ENCODE data around the gene CCDC90B. TPM values are rescaled to one million over a fixed set of nuclear protein-coding genes. Genes with fewer than 3 reads are reported as not detected.

CCDC90B gene
- total and polyA plus RNA-seq, 10 of the 15 experiments (the other 5 are each of a cell fraction or from before 2014, with no cell fraction given): 33.2 to 91.5 (median 59.2) TPM

DNA sequence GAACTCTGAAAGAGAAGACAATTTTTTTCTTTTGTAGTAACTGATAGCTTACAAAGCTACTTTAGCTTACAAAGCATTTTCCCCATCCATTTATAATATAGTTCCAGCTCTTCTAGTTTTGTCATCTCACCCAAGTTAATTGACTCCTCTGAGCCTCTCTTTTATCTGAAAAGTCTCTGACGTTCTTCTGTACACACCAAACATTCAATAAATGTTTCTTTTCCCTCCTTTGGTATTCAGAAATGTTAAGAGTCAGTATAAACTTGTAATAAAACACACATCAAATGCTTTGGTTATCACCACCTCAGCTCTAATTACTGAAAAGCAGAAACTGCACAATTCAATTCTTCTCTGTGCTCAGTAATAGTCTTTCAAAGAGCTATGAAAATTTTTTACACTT is 5.9 kb downstream of the CCDC90B start:
- intact Hi-C loops (cut with micrococcal nuclease; ENCODE audit: unreplicated experiment): loop anchor here (10.0 kb wide), 1 partner anchor 695 kb away; no protein-coding TSS in a partner anchor
- ChIA-PET POLR2A (interaction anchor here (0.7 to 1.4 kb wide), 2 partner anchors 247 to 396 kb away, joined by 3 read pairs; no protein-coding TSS in a partner anchor), CTCF (interaction anchor here (0.6 to 3.4 kb wide), 4 partner anchors 10 to 143 kb away, joined by 3 to 25 read pairs (median 8); no protein-coding TSS in a partner anchor), SMC1A (ENCODE audit: uncharacterized antibody, unreplicated experiment) (interaction anchor here (0.5 to 5.0 kb wide), 5 partner anchors 10 to 129 kb away, joined by 3 to 24 read pairs (median 4); no protein-coding TSS in a partner anchor), RAD21 (ENCODE audit: unreplicated experiment) (interaction anchor here (0.6 to 4.6 kb wide), 4 partner anchors 12 to 535 kb away, joined by 3 to 17 read pairs (median 3); no protein-coding TSS in a partner anchor)
- peaks cover 28% of the 10 kb centered on the region for H3K79me2 ChIP-seq (ENCODE audit: control insufficient read depth, insufficient read depth, low read length)
- H3K36me3 ChIP-seq (ENCODE audit: control insufficient read depth in 2 of 2, insufficient read depth in 2 of 2, low read length in 1 of 2): peaks cover 0 to 13% of the 10 kb centered on the region in 2 experiments; a peak in 2 of 4 replicates
- DNase-seq (ENCODE audit: low read depth, low spot score): no peak
- no peak for FAIRE-seq
- H3K27me3 ChIP-seq (replicated peaks in 1 of 2; ENCODE audit: control insufficient read depth in 2 of 2, insufficient read depth in 2 of 2, low read length in 1 of 2): no peaks in the 10 kb centered on the region
- H2AFZ ChIP-seq (ENCODE audit: control insufficient read depth, low read depth, low read length): no peak overlapping the region
- in situ Hi-C loops (cut with MboI): loop anchor here (10.0 kb wide), 1 partner anchor 375 kb away; the partner anchor contains the start of genes DDIAS and PRCP
- H3K27ac ChIP-seq (ENCODE audit: control insufficient read depth, insufficient read depth): no peak overlapping the region
- BruUV-seq (replicated peaks): no TSS peak
- H4K20me1 ChIP-seq (ENCODE audit: control insufficient read depth, insufficient read depth): no peaks in the 10 kb centered on the region
- 86% methylated on average over 1 of the region's 1 CpG for WGBS (ENCODE audit: insufficient coverage, insufficient replicate concordance, low lambda C conversion rate, missing lambda C conversion rate)
- H3K4me1 ChIP-seq (ENCODE audit: control insufficient read depth, insufficient read depth, low read length): no peaks in the 10 kb centered on the region
- no peaks in the 10 kb centered on the region for H3K9me3 ChIP-seq (replicated peaks; ENCODE audit: control insufficient read depth, insufficient read depth, low read length)
- H3K9ac ChIP-seq (ENCODE audit: control insufficient read depth, insufficient read depth, low read length): no peak overlapping the region
- no peak for ATAC-seq
- H3K4me3 ChIP-seq: no peak overlapping the region
- no peak overlapping the region for H3K4me2 ChIP-seq (ENCODE audit: control insufficient read depth, insufficient read depth)
- TF ChIP-seq, protein P1, sequence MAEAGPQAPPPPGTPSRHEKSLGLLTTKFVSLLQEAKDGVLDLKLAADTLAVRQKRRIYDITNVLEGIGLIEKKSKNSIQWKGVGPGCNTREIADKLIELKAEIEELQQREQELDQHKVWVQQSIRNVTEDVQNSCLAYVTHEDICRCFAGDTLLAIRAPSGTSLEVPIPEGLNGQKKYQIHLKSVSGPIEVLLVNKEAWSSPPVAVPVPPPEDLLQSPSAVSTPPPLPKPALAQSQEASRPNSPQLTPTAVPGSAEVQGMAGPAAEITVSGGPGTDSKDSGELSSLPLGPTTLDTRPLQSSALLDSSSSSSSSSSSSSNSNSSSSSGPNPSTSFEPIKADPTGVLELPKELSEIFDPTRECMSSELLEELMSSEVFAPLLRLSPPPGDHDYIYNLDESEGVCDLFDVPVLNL (IDR thresholded peaks at IDR 0.05; ENCODE audit: low read depth, low read length): no peak
- TF ChIP-seq ESRRA (IDR thresholded peaks at IDR 0.05; ENCODE audit: low read length) (no peak), SRF (IDR thresholded peaks at IDR 0.05; ENCODE audit: low read depth in 2 of 2, low read length in 2 of 2) (no peak), MEF2B (IDR thresholded peaks at IDR 0.05; ENCODE audit: partially characterized antibody, poor library complexity, severe bottlenecking) (no peak), ATF2 (IDR thresholded peaks at IDR 0.05; ENCODE audit: low read length) (no peak), ZNF384 (IDR thresholded peaks at IDR 0.05; ENCODE audit: borderline replicate concordance, low read depth, low read length) (no peak), BCLAF1 (IDR thresholded peaks at IDR 0.05) (no peak), KAT2A (conservative IDR thresholded peaks at IDR 0.05; ENCODE audit: control insufficient read depth, low read depth, low read length) (no peak), WRNIP1 (IDR thresholded peaks at IDR 0.05; ENCODE audit: borderline replicate concordance, low read depth, low read length) (no peak), PRDM15 (CRISPR knock-in tag; IDR thresholded peaks at IDR 0.05) (no peak), YY1 (IDR thresholded peaks at IDR 0.05; ENCODE audit: low read depth, low read length) (no peak)
- TF ChIP-seq, protein P2, sequence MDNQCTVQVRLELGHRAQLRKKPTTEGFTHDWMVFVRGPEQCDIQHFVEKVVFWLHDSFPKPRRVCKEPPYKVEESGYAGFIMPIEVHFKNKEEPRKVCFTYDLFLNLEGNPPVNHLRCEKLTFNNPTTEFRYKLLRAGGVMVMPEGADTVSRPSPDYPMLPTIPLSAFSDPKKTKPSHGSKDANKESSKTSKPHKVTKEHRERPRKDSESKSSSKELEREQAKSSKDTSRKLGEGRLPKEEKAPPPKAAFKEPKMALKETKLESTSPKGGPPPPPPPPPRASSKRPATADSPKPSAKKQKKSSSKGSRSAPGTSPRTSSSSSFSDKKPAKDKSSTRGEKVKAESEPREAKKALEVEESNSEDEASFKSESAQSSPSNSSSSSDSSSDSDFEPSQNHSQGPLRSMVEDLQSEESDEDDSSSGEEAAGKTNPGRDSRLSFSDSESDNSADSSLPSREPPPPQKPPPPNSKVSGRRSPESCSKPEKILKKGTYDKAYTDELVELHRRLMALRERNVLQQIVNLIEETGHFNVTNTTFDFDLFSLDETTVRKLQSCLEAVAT (IDR thresholded peaks at IDR 0.05): no peak
